Urothelium cell line (cell line): ENCODE data around the gene STARD10.
"Not testable (repeated sequence)": the region's sequence is repeated elsewhere in the genome, so short reads cannot be mapped to it uniquely, and the experiment has no call there.

ENCODE experiments used
- DNase-seq: peaks from one replicate; pipeline ENCODE4 v3.0.0; 2011; ENCODE audit warnings: low spot score, mixed read lengths
- FAIRE-seq: peaks from 2 replicates; lab custom pipeline; 2011; peaks lifted over from hg19 to GRCh38; lab: Jason Lieb, UNC

STARD10 gene, protein sequence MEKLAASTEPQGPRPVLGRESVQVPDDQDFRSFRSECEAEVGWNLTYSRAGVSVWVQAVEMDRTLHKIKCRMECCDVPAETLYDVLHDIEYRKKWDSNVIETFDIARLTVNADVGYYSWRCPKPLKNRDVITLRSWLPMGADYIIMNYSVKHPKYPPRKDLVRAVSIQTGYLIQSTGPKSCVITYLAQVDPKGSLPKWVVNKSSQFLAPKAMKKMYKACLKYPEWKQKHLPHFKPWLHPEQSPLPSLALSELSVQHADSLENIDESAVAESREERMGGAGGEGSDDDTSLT

DNA sequence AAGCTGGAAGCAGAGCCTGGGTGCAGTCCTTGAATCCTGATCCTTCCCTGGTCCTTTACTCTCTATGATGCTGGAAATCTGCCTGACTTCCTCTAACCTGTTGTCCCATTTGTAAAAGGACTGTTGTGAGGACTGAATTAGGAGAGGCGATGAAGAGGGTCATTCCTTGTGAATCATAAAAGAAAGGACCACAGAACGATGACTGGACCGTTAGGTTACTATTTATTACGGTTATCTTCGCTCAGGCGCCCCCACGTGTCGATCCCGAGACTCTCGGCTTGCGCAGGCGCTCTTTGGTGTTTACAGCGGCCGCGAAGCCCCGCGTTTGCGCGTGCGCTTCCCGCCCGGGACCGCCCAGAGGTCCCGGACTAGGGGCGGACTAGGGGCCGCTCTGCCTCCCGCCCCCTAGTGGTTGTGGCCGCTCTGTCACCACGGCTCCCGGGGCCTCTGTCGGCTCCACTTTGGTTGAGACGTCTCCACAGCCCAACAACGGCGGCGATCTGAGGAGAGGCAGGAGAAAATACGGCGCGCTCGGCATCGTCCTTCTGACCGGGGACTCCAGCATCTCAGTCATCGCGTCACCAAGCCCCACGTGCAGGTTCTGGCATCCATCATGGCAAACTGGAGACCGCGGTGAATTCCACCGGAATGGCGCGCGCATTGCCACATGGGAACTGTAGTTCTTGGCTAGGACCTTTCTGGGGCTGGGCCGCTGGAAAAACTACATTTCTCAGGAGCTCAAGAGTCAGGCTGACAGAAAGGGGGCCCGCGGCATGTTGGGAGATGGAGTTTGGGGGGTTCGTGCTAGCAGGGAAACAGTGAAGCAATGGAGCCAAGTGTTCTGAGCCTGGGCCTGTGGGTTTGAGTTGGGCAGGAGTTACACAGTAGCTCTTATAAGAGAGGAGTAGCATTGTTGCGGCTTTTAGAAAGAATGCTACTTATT lies at the start of gene STARD10:
STARD10 (minus strand) TSS at position 623 of the 943 bp plus-strand sequence. CDS start 12,866 bp downstream, outside the sequence.
- DNase-seq (peak; percentile 98), FAIRE-seq (no peak)

DNA sequence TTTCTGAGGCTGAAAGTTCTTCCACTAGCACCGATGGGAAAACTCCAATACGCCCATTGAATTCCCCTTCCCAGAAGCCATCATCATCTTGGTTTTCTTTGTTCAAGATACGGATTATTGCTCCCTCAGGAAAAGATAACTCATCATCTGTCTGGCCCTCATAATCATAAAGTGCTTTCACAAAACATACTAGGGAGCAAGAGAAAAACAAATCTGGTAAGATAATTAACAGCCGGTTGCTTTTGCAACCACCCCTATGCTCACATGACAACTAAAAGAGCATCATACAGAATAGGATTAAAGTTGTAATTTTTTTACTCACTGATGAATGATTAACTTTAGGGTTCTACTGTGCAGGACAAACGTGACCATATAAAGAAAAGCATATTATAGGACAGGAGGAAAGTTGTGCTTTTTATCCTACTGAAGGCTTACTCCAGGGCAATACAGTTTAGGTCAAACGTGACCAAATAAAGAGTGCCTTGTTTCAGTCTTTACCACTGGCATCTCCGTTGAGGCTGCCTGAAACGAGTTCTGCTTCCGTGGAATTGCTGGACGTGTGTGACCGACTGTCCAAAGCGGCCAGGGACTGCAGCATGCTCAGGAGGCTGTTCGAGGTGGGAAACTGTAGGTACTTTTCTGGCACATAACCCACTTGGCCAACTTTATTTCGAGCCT lies 48.9 kb upstream of the STARD10 start:
- no peak for FAIRE-seq
- no peak for DNase-seq

DNA sequence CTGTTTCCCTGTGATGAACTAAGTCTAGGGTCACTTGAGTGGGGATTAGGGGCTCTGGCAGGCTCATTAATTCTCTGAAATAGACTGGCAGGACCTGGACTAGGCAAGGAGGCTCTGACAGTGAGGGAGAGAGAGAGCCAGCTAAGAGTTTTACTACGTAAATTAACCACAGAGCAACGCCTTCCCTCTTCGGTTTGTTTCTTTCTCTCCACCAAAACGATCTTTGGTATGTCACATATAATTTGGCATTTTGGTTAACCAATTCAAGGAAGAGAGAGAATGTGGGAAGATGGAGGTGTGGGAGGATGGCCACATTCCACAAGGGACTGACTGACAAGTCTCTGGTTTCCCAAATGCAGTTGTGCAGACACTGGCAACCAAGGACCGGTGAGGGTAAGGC lies 48.3 kb upstream of the STARD10 start:
- FAIRE-seq (no peak), DNase-seq (no peak)

DNA sequence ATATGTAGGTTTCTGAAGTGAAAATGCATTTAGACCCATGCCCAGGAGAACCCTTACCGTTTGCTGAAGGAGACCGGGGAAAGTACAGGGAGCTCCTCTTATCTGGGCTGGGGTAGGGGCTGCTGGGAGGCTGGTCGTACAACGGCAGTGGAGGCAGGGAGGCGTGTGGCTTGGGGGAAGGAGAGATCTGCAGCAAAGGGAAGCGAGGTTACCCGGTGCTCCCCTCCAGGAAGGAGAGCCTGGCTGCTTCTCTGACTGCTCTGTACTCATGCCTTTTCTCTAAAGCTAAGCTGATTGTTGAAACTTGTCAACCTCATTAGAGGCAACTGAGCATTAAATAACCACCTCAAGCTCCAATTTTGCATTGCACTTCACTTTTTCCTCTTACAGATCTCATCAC lies 47.5 kb upstream of the STARD10 start:
- FAIRE-seq, result no peak

DNA sequence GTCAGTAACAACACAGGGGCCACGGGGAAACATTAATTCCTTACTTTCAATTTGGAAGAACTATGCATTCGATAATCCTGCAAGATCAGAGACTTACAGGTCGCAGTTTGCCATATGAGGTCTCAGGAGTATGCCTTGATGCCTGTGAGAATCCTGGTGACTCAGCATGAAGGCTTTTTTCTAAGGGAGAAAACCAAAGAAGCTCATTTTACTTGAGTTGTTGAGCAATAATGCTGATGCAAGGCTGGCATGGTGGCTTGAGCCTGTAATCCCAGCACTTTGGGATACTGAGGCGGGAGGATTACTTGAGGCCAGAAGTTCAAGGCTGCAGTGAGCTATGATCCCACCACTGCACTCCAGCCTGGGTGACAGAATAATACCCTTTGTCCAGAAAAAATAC lies 46.9 kb upstream of the STARD10 start:
- FAIRE-seq, result no peak
- no peak for DNase-seq

More for the DNA sequence above, 47.5 kb upstream of the STARD10 start:
- no peak for DNase-seq

DNA sequence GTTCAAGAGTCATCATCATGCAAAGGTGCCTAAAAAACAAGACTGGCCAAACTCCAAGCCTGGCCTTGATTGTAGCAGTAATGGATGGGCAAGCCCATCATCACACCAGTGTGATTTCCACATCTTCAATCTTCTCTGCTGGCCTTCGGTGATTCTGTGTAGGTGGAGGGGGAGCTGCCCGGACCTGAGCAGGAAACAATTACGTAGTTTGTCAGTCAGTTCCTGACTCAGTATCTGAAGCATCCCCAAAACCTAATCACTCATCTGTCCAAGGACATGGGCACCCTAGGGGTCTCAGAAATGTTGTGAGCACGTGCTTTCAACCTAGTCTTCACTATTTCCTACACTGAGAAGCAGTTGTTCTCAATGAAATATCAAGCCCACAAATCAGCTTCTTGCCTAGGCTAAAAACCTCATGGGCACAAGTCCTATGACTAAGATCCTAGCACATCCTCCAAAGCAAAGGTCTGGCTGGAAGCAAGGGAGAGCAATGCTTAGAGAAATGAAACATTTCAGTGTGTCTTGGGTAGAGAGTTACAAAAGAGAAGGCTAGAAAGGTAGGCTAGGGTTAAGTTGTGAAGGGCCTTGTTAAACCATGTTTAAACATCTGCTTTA lies 45.0 kb upstream of the STARD10 start:
- no peak for FAIRE-seq
- no peak for DNase-seq

DNA sequence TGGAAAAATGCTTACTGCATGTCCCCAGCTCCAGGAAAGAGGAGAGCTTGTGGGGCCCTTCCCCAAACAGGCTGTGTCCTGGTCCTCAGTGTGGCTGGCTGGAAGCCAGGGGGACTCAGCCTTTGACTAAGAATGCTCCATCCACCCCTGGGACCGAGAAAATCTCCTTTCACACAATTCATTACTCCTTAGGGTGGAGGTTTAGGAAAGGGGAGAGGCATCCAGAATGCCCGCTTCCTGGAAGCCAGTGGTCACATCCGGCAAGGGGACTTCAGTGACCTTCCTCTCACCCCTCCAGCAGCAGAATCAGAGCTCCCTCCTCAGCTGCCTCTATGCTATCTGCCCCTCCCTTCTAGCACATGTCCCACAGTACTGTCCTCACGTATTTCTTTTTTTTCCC lies 42.3 kb upstream of the STARD10 start:
- DNase-seq (no peak), FAIRE-seq (no peak)

DNA sequence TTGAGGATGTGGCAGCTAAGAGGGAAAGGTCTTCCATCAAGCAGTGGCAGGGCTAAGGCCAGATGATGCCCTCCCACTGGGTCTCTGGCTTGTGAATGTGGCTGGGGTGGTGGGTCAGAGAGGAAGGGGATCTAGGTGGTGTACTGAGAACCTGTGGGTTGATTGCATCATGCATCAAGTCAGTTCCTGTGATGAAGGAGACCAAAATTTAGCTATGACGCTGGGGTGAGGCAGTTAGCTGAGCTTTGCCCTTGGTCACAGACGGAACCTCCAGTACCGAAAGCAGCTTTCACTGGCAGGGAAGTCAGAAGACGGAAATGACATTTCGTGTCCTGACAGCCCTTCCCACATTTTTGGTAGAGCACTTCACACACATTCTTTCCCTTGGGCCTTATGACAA lies 41.1 kb upstream of the STARD10 start:
- DNase-seq, result no peak
- FAIRE-seq, result no peak

DNA sequence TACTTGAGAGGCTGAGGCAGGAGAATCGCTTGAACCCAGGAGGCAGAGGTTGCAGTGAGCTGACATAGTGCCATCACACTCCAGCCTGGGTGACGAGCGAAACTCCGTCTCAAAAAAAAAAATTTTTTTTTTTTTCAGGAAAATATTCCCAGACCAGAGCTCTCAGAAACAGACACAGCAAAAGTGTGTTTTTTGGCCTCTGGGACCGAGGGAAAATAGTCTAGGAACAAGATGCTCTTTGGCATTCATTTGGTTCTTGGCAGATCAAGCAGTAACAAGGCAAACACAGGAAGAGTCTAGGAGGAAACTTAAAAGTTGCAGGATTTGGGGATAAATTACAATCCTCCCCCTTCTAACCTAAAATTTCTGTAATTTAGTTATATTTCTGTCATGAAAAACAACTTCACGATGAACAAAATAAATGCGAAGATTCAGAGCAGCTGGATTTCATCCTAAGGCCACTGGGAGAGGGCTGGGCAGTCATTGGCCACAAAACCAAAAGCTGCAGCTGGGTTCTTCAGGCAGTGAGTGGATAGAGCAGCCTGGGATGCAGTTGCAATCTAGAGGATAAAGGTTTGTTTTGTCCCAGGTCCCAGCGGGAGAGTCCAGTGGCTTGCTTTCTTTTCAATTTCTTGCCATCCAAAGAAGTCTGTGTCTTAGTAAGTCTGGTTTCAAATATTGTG lies 40.1 kb upstream of the STARD10 start:
- DNase-seq (no peak), FAIRE-seq (no peak)

DNA sequence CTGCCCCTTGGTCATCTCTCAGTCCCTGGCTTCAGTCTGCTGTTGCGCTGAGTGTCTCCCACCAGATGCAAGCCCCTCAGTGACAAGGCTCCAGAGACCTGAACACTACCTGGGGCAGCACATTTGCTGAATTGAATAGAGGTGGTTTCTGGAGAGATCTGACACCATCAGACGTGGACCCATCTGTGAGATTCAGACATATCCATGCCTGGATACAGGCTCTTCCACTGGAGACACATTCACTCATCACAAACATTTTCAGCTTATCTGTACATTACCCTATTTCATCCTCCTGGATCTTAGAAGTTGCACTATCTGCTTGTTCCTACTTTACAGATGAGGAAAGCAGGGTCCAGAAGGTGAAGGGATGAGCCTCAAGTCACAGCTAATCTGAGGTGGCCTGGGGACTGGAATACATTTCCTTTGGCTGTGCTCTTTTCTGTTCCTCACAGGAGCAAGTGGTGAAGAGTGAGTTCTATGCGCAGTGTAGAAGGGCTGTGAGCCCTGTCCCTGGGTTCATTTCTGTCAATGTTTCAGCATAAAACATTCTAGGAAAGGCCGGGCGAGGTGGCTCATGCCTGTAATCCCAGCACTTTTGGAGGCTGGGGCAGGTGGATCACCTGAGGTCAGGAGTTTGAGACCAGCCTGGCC lies 39.4 kb upstream of the STARD10 start:
- DNase-seq (no peak), FAIRE-seq (no peak)

DNA sequence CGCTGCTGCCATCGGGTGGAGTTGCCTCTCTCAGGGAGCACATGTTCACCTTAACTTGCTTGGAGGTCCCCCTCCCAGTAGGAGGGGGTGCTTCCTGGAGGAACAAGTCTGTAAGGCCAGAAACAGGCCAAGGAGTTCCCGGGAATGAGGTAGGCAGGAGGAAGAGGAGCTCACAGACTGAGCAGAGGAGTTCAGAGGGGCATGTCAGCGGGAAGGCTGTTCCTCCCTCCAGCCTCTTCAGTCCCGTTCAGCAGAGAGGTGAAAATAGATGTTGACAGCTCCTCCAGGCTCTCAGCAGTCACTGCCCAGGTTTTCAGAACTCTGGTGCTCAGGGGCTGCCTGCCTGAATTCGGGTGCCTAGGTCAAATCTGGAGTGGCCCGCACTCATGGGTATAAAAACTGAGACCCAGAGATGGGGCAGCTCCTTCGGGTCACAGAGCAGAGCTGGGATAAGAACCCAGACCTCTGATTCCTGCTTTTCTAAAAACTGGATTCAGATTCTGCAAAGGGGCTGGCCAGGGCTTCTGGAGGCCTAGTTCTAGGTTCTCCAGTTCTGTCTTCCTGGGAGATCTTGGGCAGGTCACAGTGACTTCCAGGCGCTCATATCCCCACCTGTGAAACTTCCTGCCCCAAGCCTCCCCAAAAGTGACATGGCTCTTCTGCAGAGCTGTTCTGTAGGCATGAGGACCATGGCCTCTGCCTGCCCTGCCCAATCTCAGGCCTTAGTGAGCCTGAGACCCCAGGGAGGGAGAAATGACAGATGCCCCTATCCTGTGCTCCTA lies 38.6 kb upstream of the STARD10 start:
- no peak for FAIRE-seq

DNA sequence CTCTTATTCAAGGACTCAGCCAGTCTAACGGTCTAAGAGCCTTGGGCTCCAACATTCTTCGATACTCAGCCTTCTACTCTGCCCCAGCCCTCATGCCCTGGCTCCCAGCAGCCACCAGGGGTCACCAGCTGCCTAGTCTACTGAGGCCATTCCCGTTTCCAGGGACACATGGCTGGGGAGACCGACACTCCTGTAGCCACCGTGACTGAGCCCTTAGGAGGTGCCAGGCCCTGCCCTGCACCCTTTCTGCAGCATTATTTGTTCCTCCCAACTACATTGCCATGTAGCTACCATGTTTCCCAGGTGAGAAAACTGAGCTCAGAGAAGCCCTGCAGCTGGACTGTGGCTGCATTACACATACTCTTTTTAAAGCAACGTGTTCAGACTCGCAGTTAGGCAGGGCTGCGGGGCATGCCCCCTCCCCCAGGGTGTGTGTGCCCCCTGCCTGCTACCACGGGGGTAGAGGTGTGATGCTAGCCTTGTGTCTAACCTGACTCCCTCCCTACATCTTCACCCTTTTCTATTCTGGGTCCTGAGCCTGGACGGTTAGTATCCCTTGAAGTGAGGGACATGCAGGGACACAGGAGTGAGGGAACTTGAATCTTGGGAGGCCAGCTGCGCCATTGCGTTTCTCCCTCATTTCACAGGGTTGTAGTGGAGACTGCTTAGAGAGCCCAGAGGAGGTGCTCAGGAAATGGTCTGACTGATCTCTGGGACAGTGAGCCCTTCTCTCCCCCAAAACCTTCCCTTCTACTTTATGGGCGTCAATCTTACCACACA lies 37.9 kb upstream of the STARD10 start:
- DNase-seq (peak; percentile 76), FAIRE-seq (peak; percentile 58)

More for the DNA sequence above, 38.6 kb upstream of the STARD10 start:
- DNase-seq, result no peak

DNA sequence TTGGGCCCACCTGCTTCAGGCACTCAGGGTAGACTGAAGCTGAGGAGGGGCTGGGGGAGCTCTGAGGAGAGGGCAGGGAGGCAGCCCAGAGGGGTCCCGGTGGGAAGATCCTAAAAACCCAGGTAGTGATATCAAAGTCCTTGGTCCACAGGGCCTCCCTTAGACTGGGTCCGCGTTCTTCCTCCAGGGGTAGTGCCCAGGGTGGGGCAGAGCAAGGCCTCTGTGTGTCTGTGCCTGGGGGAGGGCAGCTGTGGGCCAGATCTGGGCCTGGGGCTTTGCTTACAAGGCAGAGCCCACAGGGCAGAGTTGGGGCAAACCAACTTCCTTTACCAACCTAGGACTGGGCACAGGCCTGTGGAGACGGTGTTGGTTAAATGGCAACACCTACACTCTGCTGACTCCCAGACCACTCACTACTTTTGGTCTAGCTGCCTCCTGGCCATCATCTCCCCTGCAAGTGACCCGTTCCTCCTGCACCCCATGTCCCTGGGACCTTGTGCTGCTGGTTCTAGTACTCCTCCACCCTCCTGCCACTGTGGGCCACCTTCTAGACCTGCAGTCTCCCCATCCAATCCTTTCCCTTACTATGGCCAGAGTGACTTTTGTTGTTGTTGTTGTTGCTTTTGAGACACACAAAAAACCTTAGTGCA lies 36.2 kb upstream of the STARD10 start:
- DNase-seq, result no peak
- no peak for FAIRE-seq

DNA sequence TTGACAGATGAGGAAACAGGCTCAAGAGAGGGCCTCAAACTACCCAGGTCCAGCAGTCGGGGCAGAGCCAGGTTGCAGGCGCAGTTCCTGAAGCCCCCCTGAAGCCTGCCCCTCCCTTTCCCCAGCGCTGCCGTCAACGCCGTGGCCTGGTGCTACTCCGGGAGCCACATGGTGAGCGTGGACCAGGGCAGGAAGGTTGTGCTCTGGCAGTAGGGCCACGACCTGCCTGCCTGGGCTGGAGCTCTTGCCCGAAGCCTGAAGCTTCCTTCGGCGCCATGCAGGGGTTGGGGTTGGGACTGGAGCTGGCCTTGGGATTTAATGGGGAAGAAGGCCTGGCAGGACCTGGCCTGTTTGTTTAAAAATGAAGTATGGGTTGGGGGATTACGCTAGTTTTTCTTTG lies 35.3 kb upstream of the STARD10 start:
- FAIRE-seq, result no peak

DNA sequence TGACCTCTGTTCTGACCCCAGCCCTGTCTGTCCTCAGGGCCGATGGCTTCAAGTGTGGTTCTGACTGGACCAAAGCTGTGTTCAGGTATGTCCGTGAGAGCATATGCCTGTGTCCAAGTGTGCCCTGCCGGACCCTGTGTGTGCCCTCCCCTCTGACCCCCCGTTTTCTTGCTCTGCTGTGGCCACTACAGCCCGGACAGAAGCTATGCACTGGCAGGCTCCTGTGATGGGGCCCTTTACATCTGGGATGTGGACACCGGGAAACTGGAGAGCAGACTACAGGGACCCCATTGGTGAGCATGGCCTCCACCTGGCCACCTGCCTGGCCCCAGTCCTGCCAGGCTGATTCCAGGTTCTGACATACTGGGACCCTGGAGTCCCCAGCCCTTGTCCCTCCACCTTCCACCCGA lies 34.9 kb upstream of the STARD10 start:
- FAIRE-seq (no peak), DNase-seq (no peak)

More for the DNA sequence above, 35.3 kb upstream of the STARD10 start:
- DNase-seq, result no peak

DNA sequence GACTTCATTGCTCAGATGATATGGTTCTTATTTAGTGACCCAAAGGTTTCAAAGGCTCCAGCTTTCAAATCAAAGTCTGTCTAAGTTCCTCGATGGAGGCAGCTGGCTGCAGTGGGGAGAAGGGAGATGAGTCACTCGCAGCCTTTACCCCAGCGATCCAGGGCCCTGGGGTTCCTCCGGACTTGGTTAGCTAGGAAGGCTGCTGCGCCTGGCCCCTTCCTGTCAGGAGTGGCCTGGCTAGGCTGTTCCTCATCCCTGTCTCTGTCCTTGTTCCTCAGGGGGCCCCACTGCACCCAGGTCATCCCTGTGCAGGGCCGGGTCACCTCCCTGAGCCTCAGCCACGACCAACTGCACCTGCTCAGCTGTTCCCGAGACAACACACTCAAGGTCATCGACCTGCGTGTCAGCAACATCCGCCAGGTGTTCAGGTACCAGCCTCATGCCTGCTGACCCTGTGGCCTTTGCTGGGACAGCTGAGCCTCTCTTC lies 34.3 kb upstream of the STARD10 start:
- FAIRE-seq (no peak), DNase-seq (no peak)

DNA sequence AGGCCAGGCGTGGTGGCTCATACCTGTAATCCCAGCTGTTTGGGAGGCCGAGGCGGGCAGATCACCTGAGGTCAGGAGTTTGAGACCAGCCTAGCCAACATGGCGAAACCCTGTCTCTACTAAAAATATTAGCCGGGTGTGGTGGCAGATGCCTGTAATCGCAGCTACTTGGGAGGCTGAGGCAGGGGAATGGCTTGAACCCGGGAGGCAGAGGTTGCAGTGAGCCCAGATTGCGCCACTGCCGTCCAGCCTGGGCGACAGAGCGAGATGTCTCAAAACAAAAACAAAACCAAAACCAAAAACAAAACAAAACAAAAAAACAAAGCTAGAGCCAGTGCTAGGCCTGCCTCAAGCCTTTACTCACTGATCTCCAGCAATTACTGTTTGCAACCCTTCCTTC lies 33.8 kb upstream of the STARD10 start:
- DNase-seq, FAIRE-seq: not testable (repeated sequence)
